GM21423 (cell line): Measurements from ENCODE around the gene ERAL1.
"Not testable (repeated sequence)": the region's sequence is repeated elsewhere in the genome, so short reads cannot be mapped to it uniquely, and the experiment has no call there.

Experiments
- ATAC-seq: cut with Tn5 transposase; IDR thresholded peaks from one replicate; pipeline ENCODE4 v1.9.1; 2021; ENCODE audit warnings: mild to moderate bottlenecking, moderate library complexity; ENCODE audit not compliant: unreplicated experiment

ERAL1 gene

GRCh38 chr17:28897769-28898526 lies 43.1 kb downstream of the ERAL1 start:
- ATAC-seq, result no peak

- no peak for ATAC-seq
Observed at GRCh38 chr17:28898527-28898955, 43.7 kb downstream of the ERAL1 start.

GRCh38 chr17:28899212-28899815 lies 44.5 kb downstream of the ERAL1 start:
- no peak for ATAC-seq

- no peak for ATAC-seq
Observed at GRCh38 chr17:28900986-28901726, 46.3 kb downstream of the ERAL1 start.

GRCh38 chr17:28901866-28902818 lies 47.3 kb downstream of the ERAL1 start:
- peak; percentile 31 for ATAC-seq

GRCh38 chr17:28902819-28903545 lies 48.2 kb downstream of the ERAL1 start, which contains the start of gene DHRS13:
Gene DHRS13 (minus strand): TSS chr17:28903079. CDS start chr17:28902944, 135 bp downstream.
- peak; percentile 82 for ATAC-seq

GRCh38 chr17:28903546-28903841 lies 48.7 kb downstream of the ERAL1 start:
- not testable (repeated sequence) for ATAC-seq

- no peak for ATAC-seq
Observed at GRCh38 chr17:28904800-28905199, 50.0 kb downstream of the ERAL1 start.

GRCh38 chr17:28906276-28906675 lies 51.5 kb downstream of the ERAL1 start:
- ATAC-seq, result no peak

- no peak for ATAC-seq
Observed at GRCh38 chr17:28906706-28907438, 52.1 kb downstream of the ERAL1 start.

- no peak for ATAC-seq
Observed at GRCh38 chr17:28907709-28908475, 53.1 kb downstream of the ERAL1 start.

- no peak for ATAC-seq
Observed at GRCh38 chr17:28908640-28909167, 53.9 kb downstream of the ERAL1 start.

GRCh38 chr17:28910534-28910933 lies 55.7 kb downstream of the ERAL1 start:
- no peak for ATAC-seq
